HG03442 (cell line): ENCODE measurements around the gene TOGARAM2.

Source experiments
- ATAC-seq: cut with Tn5 transposase; IDR thresholded peaks from one replicate; pipeline ENCODE4 v1.9.1; 2021; ENCODE audit warnings: mild to moderate bottlenecking, moderate library complexity; ENCODE audit not compliant: unreplicated experiment

TOGARAM2 gene

GRCh38 chr2:29053223-29053622 is 72.1 kb downstream of the TOGARAM2 start:
- peak; percentile 54 for ATAC-seq

GRCh38 chr2:29053670-29054400 is 72.7 kb downstream of the TOGARAM2 start:
- no peak for ATAC-seq

- ATAC-seq, result no peak
Measured at GRCh38 chr2:29054430-29054829, 73.3 kb downstream of the TOGARAM2 start.

DNA sequence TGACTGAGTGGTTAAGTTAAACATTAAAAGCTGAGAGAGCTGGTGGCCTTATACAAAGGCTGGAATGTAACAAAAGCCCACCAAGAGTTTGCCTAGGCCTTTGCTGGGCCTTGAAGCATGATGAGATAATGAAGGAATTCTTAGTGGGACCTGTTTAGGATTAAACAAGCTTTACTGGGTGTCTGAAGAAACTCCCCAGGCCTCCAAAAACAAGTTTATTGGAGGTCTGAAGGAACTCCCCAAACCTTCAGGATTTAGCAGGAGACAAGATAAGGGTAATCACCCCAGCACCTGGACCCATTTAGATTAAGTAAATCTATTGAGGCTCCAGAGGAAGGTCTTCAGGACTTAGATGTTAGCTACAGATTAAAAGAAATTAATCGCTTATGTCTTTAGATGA is 74.5 kb downstream of the TOGARAM2 start:
- no peak for ATAC-seq

GRCh38 chr2:29056452-29056851 is 75.4 kb downstream of the TOGARAM2 start:
- ATAC-seq, result no peak

GRCh38 chr2:29057006-29057405 is 75.9 kb downstream of the TOGARAM2 start:
- ATAC-seq, result no peak

- ATAC-seq, result no peak
Measured at GRCh38 chr2:29059624-29060023, 78.5 kb downstream of the TOGARAM2 start.

GRCh38 chr2:29060441-29060840 is 79.3 kb downstream of the TOGARAM2 start:
- no peak for ATAC-seq

DNA sequence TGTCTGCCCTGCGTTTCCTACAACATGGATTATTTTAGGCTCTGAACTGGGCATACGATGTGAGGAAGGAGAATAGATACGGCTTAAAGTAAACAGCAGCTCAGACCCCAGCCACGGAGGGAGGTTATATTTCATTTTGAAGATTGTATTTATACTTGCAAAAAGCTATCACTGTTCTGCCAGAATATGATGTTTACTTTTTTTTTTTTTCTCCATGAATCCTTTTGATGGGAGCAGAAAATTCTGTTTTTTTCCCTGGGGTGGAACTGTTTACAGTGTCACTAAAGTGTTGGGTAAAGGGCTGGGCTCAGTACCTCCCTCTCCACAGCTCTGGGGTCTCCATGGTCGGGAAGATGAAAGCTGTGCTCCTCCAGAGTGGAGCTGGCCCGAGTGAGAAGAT is 80.1 kb downstream of the TOGARAM2 start:
- ATAC-seq, result no peak

DNA sequence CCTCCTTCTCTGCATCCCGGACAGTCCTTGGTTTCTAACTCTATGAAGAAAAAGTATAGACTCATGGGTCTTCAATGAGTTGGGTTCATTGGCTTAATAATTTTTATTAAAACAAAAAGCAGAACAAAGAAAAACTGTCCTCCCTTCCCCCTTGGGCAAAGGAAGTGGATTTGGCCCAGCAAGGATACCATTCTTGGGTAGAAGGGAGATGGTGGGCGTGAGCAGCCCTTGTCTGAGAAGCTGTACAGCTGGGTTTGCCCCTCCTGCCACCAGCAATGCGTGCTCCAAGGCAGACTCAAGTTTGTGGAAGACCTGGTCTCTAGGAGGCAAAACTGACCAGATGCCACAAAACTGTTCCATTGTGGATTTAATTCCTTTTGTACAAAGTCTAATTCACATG is 80.5 kb downstream of the TOGARAM2 start:
- no peak for ATAC-seq

- ATAC-seq, result no peak
Measured at GRCh38 chr2:29062371-29062770, 81.3 kb downstream of the TOGARAM2 start.

GRCh38 chr2:29063056-29063455 is 82.0 kb downstream of the TOGARAM2 start:
- no peak for ATAC-seq

GRCh38 chr2:29063646-29064345 is 82.7 kb downstream of the TOGARAM2 start:
- no peak for ATAC-seq

DNA sequence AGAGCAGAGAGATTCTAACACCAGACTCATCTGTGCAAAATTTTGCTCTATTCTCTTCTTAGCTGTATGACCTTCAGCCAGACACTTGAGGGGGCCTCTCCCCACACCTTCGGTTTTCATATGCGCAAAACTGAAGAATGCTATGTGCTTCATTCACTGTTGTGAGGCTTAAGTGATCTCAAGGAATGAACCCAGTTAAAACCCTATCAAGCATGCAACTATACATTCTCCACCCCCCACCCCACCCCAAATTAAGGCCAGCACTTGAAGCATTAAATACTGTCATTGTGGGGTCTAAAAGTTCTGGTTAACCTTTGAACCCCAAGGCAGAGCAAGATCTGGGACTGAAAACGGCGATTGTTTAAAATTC is 83.2 kb downstream of the TOGARAM2 start:
- no peak for ATAC-seq

DNA sequence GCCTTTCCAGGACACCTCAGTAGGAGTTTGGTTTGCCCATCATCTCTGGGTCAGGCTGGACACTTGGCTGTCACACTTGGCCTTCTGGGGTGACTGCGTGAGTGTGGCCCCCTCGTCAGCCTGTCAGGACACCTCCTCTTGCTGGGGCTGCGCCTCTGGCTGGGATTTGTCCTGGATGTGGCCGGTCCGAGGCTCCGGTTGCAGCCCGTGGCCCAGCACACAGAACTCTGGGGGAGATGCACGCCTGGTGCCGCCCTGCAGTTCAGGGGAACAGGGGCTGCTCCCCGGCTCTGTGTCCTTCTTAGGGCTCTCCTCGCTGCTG is 83.6 kb downstream of the TOGARAM2 start:
- no peak for ATAC-seq

DNA sequence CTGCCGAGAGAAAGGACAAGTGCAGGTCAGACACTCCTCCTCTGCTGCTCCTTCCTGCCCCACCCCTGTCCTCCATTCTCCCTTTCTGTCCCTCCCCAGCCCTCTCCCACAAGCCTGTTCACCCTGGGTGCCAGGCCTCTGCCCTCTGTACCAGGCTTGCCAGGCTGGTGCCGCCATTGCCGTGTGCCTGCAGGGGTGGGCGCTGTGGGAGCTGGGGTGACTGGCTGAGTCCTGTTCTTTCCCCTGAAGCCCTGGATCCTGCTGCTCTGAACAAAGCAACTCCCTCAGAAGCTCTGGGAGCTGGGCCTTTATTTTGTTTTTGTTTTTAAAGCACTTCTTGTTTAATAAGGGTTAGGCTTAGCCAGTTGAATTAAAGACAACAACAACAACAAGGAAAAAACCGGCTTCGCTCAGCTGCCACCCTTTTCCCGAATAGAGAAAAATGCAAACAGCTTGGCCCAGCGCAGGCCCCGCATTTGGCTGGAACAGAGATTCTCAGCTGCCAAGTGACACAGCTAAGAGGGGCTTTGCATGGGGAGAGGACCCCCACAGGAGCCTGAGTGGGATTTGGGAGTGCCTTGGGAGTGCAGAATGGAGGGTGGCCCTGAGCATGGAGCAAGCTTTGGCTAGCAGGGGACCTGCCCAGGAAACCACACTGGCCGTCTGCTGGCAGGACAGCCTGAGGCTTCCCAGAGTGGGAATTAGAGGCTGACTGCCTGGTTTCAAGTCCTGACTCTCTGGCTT is 84.1 kb downstream of the TOGARAM2 start:
- ATAC-seq, result no peak

DNA sequence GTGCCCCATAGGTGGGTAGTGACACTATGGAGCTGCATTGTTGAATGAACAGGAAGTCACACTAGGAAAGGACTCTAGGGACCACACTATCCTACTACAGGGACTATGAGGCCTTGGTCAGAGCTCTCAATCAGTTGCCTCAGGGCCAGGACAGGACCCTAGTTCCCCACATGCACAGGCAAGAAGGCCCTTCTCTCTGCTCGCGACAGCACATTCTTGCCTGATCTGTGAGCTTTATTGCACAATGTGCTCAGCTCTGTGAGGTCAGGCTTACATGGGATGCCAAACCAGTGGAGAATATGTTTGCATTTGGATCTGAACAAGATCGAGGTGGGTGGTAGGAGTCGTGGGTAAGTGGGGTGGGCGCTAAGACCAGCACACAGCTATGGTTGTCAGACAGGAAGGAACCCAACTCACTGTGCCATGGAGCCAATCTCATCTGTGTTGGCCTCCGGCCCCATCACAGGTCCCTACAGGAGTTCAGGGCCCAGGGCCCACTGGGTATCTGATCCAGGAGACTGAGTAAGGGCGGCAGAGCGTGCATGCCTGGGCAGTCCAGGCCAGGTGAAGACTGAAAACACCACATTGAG is 85.3 kb downstream of the TOGARAM2 start:
- ATAC-seq, result no peak

GRCh38 chr2:29066997-29067605 is 86.0 kb downstream of the TOGARAM2 start:
- no peak for ATAC-seq

- ATAC-seq, result no peak
Measured at GRCh38 chr2:29068513-29068912, 87.4 kb downstream of the TOGARAM2 start.

GRCh38 chr2:29070526-29070925 is 89.4 kb downstream of the TOGARAM2 start:
- ATAC-seq, result no peak
